Pancreas (tissue), 10 donors: ENCODE results near the gene IPO4. TPM values are rescaled to one million over a fixed set of nuclear protein-coding genes. Genes with fewer than 3 reads are reported as not detected.

ENCODE experiments used
- ATAC-seq, 4 donors: fragments of 200-7000 bp; cut with Tn5 transposase; one replicate each; pipeline versions ENCODE4 v1.8.0 to v1.9.1; 2020; ENCODE audit warnings: mild to moderate bottlenecking in 4 of 4, moderate library complexity in 4 of 4
- DNase-seq, 6 donors: peaks; one replicate each; pipeline ENCODE4 v3.0.0-alpha.2; 2020
- FAIRE-seq: peaks from 2 replicates; lab custom pipeline; 2012; peaks lifted over from hg19 to GRCh38; lab: Jason Lieb, UNC
- H3K27ac ChIP-seq, 4 donors: fragments of 200-600 bp; sonication (generic); 1 replicate in 3 of 4; 2 replicates in 1 of 4; pipeline versions ENCODE4 v1.5.0 to v1.8.0; 2020
- H3K27me3 ChIP-seq, 4 donors: fragments of 200-600 bp; one replicate each; pipeline ENCODE4 v1.8.0; 2021
- H3K36me3 ChIP-seq, 3 donors: fragments of 200-600 bp; sonication (generic) in 1 of 3; one replicate each; pipeline versions ENCODE4 v1.5.0 to v1.8.0; 2020 to 2021
- H3K4me1 ChIP-seq, 3 donors: fragments of 200-600 bp; one replicate each; pipeline ENCODE4 v1.8.0; 2021
- H3K4me3 ChIP-seq, 4 donors: fragments of 200-600 bp; sonication (generic) in 2 of 4; one replicate each; pipeline versions ENCODE4 v1.5.0 to v1.8.0; 2020 to 2021
- H3K9me3 ChIP-seq, 4 donors: fragments of 200-600 bp; one replicate each; pipeline ENCODE4 v1.8.0; 2021
- WGBS, 2 donors: extraction: QIAGEN DNeasy Blood & Tissue Kit; methylation state at CpG; one replicate each; pipeline ENCODE4 v1.1.7; 2013; 5-methylcytosine and 5-hydroxymethylcytosine counted together
- intact Hi-C, 3 donors: fragments of 100-400 bp; cut with DNase I; formaldehyde crosslinking; loops; one replicate each; pipeline versions ENCODE4 v1.11.1 to v1.14.2; 2022
- polyA plus RNA-seq, 2 donors: library from polyadenylated mRNA; stranded (reverse); fragments of 200-250 nt; gene quantifications; one replicate each; pipeline ENCODE4 v1.2.3, GENCODE V29; 2013
- total RNA-seq, 6 donors: library from RNA; stranded (reverse); fragmentation: NEBNext Ultra II Directional in 4 of 6; extraction: Animal tissue kit (Norgen Biotek cat#: 25700) in 4 of 6; gene quantifications; one replicate each; pipeline versions ENCODE4 v1.2.1 to v1.2.4, GENCODE V29; 2021 to 2023
- TF ChIP-seq, protein P1 (sequence below), 4 donors: fragments of 200-600 bp; sonication (generic) in 3 of 4; IDR thresholded peaks; one replicate each; pipeline versions ENCODE4 v1.5.0 to v1.8.0; 2021; ENCODE audit warnings: antibody characterized with exemption in 4 of 4
- donor health status: healthy with polysubstance abuse.
- donor health status: DM: no; HTN: no; CAD: no; lungs with moderate emphysema.
- donor health status: DM: no; HTN: no; CAD: no.
- donor health status: control.
- donor health status: control.
- donor health status: Bipolar disorder and iron deficiency.
- donor health status: DM: yes; HTN: yes; CAD: no.
- donor health status: DM: no; HTN: no; CAD: no.
- donor health status: DM: no; HTN: no; CAD: no.
- donor health status: DM: yes; HTN: yes; CAD: no.

Gene IPO4
- total and polyA plus RNA-seq, 8 donors = 21.3 to 62.0 (median 29.5) TPM

DNA sequence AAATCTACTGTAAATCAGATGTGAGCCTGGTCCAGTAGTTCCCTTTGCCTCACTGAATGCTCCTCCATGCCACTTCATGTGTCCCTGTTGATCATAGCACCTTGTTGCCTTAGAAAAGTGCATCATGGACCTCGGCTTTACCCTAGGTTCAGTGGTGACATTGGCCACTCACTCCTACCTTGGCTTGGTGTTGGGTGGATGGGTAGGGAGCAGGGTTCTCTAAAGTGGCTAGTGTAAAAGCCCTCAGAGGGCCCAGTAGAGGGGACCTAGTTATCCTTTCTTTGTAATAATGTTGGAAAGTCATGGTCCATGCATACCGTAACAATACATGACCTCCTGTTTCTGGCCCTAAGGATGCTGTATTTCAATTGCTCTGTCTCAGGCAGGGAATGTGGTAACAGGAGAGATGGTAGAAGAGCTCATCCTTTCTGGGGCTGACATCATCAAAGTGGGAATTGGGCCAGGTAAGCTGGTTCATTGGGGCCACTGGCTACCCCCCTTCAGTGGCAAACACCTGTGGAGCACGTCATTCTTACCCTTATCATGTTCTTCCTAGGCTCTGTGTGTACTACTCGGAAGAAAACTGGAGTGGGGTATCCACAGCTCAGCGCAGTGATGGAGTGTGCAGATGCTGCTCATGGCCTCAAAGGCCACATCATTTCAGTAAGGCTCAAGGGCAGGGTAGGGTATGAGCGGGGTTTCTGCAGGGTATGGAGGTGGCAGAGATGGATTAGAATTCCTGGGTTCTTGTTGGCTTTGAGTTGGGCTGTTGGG is 48.3 kb upstream of the IPO4 start:
- intact Hi-C loops = no loop called here
- H3K36me3 ChIP-seq = peaks cover 5 to 39% (median 27%) of the 10 kb centered on the region in 3 donors
- H3K9me3 ChIP-seq = no peaks in the 10 kb centered on the region
- WGBS, 2 donors = 86 to 87% methylated on average over 6 of the region's 6 CpGs
- H3K4me1 ChIP-seq = peaks cover 22 to 36% (median 36%) of the 10 kb centered on the region in 3 donors
- no peaks in the 10 kb centered on the region for H3K27me3 ChIP-seq
- H3K4me3 ChIP-seq = no peak overlapping the region
- FAIRE-seq (no peak), ATAC-seq (no peak), DNase-seq (no peak)
- no peak overlapping the region for H3K27ac ChIP-seq
- TF ChIP-seq, protein P1, sequence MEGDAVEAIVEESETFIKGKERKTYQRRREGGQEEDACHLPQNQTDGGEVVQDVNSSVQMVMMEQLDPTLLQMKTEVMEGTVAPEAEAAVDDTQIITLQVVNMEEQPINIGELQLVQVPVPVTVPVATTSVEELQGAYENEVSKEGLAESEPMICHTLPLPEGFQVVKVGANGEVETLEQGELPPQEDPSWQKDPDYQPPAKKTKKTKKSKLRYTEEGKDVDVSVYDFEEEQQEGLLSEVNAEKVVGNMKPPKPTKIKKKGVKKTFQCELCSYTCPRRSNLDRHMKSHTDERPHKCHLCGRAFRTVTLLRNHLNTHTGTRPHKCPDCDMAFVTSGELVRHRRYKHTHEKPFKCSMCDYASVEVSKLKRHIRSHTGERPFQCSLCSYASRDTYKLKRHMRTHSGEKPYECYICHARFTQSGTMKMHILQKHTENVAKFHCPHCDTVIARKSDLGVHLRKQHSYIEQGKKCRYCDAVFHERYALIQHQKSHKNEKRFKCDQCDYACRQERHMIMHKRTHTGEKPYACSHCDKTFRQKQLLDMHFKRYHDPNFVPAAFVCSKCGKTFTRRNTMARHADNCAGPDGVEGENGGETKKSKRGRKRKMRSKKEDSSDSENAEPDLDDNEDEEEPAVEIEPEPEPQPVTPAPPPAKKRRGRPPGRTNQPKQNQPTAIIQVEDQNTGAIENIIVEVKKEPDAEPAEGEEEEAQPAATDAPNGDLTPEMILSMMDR (IDR thresholded peaks at IDR 0.05) = no peak

DNA sequence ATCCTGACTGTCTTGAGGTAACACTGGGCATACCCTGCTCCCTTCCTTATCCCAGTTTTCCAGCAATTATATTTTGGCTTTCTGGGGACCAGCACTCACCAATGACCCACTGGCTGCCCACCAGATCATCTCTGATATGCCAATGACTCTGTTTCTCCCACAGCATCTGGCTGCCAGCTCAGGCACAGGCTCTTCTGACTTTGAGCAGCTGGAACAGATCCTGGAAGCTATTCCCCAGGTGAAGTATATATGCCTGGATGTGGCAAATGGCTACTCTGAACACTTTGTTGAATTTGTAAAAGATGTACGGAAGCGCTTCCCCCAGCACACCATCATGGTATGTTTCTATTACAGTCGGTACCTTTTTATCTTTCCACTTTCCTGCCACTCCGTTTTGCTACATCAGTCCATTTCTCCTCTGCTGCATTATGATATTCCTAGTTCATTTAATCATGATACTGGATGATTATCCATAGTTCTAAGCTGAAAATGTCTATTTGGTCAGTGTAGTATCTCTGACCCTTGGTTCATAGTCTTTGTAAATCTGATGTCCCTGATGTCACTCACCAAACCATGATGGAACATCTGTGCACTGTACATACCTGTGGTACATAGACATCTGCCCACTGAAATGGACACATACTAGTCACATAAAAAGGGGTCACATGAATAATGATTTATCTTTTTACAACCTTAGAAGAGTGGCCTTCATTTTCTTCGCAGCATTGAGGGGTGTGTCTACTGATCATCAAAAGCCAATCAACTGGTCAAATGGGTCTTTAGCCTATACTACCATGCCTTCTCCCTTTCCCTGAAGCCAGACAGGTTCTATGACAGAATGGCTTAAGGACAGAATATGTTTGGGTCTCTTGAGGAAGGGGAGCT is 47.4 kb upstream of the IPO4 start:
- peaks cover 5 to 39% (median 27%) of the 10 kb centered on the region in 3 donors for H3K36me3 ChIP-seq
- TF ChIP-seq, protein P1 (IDR thresholded peaks at IDR 0.05) = no peak

DNA sequence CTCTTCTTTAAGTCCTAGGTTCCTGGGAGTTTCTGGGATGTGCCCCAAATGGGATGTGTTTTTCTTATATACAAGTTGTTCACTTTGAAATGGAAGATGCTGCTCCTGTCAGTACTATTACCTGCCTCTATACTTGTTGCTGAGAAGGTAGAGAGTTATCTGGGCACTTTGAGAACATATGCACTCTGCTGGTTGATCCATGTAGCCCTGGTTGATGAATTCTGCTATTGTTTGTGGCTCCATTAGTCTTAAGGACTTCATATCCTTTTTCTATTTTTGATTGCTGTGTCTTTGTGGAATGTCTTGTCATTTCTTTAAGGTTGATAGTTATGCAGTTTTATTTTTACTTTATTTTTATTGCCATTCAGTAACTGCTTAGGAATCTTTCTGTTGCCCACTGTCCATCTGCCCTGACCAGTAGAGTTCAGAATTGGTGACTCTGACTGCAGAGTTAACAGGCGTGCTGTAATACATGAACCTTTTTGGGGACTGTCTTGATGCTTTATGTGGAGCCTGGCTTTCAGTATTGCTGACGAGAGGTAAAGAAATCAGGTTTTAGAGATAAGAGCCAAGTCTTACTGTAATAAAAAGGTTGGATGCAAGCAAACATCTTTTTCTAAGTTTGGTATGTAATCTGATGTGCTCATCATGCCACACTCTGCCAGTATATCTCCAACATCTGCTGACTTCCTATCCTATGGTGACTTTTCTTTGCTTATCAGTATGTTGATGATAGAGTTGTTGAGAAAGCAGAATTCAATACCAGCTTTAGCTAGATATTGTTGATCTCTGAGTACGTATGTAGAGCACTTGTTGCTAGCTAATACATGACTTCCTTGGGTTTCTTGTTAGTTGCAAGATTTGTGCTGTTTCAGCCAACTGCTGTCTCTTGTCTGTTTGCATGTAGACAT is 45.7 kb upstream of the IPO4 start:
- Histone ChIP-seq H3K4me1 (peaks cover 8 to 21% (median 18%) of the 10 kb centered on the region in 3 donors), H3K9me3 (no peaks in the 10 kb centered on the region), H3K27me3 (no peaks in the 10 kb centered on the region), H3K27ac (no peak overlapping the region), H3K36me3 (peaks cover 5 to 32% (median 20%) of the 10 kb centered on the region in 3 donors), H3K4me3 (no peak overlapping the region)
- DNase-seq = no peak
- intact Hi-C loops = no loop called here
- FAIRE-seq = no peak
- no peak for ATAC-seq
- TF ChIP-seq, protein P1 (IDR thresholded peaks at IDR 0.05) = no peak
- 73 to 74% methylated on average over 3 of the region's 3 CpGs for WGBS, 2 donors

More for the DNA sequence above, 47.4 kb upstream of the IPO4 start:
- Histone ChIP-seq H3K27me3 (no peaks in the 10 kb centered on the region), H3K4me3 (no peak overlapping the region), H3K9me3 (no peaks in the 10 kb centered on the region), H3K4me1 (peaks cover 16 to 33% (median 33%) of the 10 kb centered on the region in 3 donors), H3K27ac (no peak overlapping the region)
- DNase-seq (no peak), ATAC-seq (no peak), FAIRE-seq (no peak)
- intact Hi-C loops = no loop called here
- WGBS, 2 donors = 84 to 92% methylated on average over 5 of the region's 5 CpGs

DNA sequence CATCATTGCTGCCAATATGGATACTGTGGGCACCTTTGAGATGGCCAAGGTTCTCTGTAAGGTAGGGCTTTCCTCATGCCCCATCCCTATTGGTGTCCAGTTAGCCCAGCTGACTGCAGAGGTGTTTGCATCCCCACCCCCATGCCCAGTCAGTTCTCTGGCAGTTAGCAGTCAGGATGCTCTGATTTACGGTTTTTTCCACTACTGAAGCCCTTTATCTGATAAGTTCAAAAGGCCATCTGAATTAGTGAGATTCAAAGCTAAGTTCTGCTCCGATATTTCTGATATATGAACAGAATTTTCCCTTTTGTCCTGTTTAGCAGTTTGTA is 44.9 kb upstream of the IPO4 start:
- TF ChIP-seq, protein P1 (IDR thresholded peaks at IDR 0.05) = no peak
- Histone ChIP-seq H3K36me3 (peaks cover 5 to 23% (median 12%) of the 10 kb centered on the region in 3 donors), H3K4me3 (peak overlapping the region in 2 of 4 donors; percentile 71 to 82), H3K9me3 (no peaks in the 10 kb centered on the region), H3K27ac (peak overlapping the region in 2 of 4 donors; percentile 83 to 89), H3K27me3 (no peaks in the 10 kb centered on the region), H3K4me1 (peaks cover 7 to 17% (median 13%) of the 10 kb centered on the region in 3 donors)
- FAIRE-seq = no peak
- intact Hi-C loops = no loop called here
- 30 to 33% methylated on average over 2 of the region's 2 CpGs for WGBS, 2 donors
- no peak for DNase-seq
- no peak for ATAC-seq
